Activated T-helper 1 cell treated with anti-CD3 and anti-CD28 coated beads, Interleukin-12 subunit alpha, Interleukin-12 subunit beta, Interleukin-2, Interleukin-4 antibody, amounts not matched to agents 30 ng/mL and 10 ng/mL and 1 ng/mL, durations not matched to agents 14 hours and 24 hours and 36 hours (primary cell): ENCODE measurements around the gene ASAP2. TPM values are rescaled to one million over a fixed set of nuclear protein-coding genes. Genes with fewer than 3 reads are reported as not detected.

ENCODE experiments used
- DNase-seq: peaks from one replicate; pipeline ENCODE4 v3.0.0; 2021; ENCODE audit warnings: low spot score
- H3K27ac Mint-ChIP-seq: one replicate; pipeline ENCODE4 v1.8.0; 2021; ENCODE audit warnings: mild to moderate bottlenecking, mixed read lengths
- H3K27me3 Mint-ChIP-seq: one replicate; pipeline ENCODE4 v1.8.0; 2022; ENCODE audit warnings: mild to moderate bottlenecking, moderate library complexity, mixed read lengths; ENCODE audit not compliant: insufficient read depth
- H3K36me3 Mint-ChIP-seq: one replicate; pipeline ENCODE4 v1.8.0; 2021; ENCODE audit warnings: low read depth, mixed read lengths
- H3K4me1 Mint-ChIP-seq: one replicate; pipeline ENCODE4 v1.8.0; 2021; ENCODE audit warnings: low read depth, mixed read lengths
- H3K4me3 Mint-ChIP-seq: one replicate; pipeline ENCODE4 v1.8.0; 2021; ENCODE audit warnings: mild to moderate bottlenecking, moderate library complexity, mixed read lengths
- H3K9me3 Mint-ChIP-seq: one replicate; pipeline ENCODE4 v1.8.0; 2021; ENCODE audit warnings: mixed read lengths
- intact Hi-C: fragments of 100-400 bp; cut with micrococcal nuclease; formaldehyde crosslinking; loops from one replicate; pipeline ENCODE4 v1.15.1; 2024
- total RNA-seq: library from RNA; stranded (reverse); gene quantifications from 2 replicates; pipeline ENCODE4 v1.2.3, GENCODE V29; 2022

ASAP2 gene
- total RNA-seq, 1 donor from 2014 or later: 0.34 TPM

- H3K9me3 Mint-ChIP-seq: no peaks in the 10 kb centered on the region
- H3K4me3 Mint-ChIP-seq: no peak overlapping the region
- peaks cover 18% of the 10 kb centered on the region for H3K27me3 Mint-ChIP-seq
- no peak overlapping the region for H3K27ac Mint-ChIP-seq
- intact Hi-C loops: no loop called here
- DNase-seq: no peak
- no peaks in the 10 kb centered on the region for H3K36me3 Mint-ChIP-seq
- H3K4me1 Mint-ChIP-seq: no peaks in the 10 kb centered on the region
Measured at GRCh38 chr2:9232886-9233285, 26.3 kb downstream of the ASAP2 start.

DNA sequence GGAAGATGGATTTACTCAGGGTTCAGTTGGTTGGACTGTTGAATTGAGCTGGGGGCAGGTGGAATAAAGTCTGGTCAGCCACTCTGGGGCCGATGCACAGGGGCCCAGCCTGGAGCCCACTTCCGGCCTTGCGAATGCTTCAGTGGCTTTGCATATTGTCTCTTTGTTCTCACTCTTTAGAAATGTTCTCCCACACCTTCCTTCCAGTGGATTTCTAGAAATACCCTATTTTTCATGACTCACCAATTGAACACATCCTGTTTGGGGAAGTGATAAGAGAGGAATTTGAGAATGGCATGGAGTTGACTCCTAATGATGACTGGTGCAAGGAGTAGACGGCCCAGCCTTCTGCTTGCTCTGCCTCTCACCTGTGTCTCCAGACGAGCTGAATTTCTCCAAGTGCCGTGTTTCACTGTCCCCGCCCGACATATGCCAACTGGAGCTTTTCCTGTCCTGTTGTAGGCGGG lies 28.1 kb downstream of the ASAP2 start:
- H3K36me3 Mint-ChIP-seq: no peaks in the 10 kb centered on the region
- H3K27me3 Mint-ChIP-seq: peaks cover 20% of the 10 kb centered on the region
- no peaks in the 10 kb centered on the region for H3K4me1 Mint-ChIP-seq
- no peak for DNase-seq
- intact Hi-C loops: no loop called here
- no peak overlapping the region for H3K27ac Mint-ChIP-seq
- no peaks in the 10 kb centered on the region for H3K9me3 Mint-ChIP-seq
- H3K4me3 Mint-ChIP-seq: no peak overlapping the region

DNA sequence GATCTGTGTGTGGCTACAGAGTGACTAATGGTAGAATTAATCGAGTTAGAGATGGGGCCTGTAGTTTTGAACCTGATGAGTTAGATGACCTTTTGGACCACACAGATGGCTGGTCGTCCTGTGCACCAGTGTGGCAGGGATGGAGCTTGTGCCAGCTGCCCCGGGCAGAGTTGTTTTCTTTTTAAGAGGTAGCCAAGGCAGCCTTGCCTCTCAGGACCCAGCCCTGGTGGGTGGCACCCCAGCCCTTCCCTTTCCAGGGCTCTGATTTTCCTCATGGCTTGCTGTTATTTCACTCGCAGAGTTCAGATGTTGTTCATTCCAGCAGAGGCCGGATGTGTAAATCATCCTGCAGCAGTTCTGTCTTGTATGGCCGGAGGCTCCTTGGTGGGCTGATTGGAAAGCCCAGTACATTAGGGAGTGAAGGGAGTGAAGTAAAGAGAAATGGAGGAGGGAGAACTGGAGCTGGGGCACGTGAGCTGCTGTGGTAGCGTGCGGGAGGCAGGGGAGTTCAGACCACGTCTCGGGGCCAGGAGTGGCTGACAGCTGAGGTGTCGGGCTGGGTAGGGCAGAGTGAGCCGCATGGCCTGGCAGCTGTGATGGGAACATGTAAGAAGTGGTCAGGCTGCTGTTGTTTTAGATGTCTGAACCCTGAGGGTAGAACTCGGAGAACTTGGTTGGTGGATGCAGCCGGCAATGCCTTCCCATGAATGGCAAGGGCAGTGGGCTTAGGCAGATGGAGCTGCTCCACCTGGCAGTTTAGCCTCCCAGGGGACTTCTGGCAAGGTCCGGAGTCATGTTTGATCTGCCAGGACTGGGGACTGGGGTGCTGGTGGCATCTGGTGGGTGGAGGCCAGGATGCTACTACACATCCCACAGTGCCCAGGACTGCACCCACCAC lies 28.8 kb downstream of the ASAP2 start:
- no peak overlapping the region for H3K4me3 Mint-ChIP-seq
- no peaks in the 10 kb centered on the region for H3K9me3 Mint-ChIP-seq
- intact Hi-C loops: no loop called here
- no peaks in the 10 kb centered on the region for H3K4me1 Mint-ChIP-seq
- DNase-seq: no peak
- H3K36me3 Mint-ChIP-seq: no peaks in the 10 kb centered on the region
- H3K27ac Mint-ChIP-seq: no peak overlapping the region
- H3K27me3 Mint-ChIP-seq: peaks cover 20% of the 10 kb centered on the region

DNA sequence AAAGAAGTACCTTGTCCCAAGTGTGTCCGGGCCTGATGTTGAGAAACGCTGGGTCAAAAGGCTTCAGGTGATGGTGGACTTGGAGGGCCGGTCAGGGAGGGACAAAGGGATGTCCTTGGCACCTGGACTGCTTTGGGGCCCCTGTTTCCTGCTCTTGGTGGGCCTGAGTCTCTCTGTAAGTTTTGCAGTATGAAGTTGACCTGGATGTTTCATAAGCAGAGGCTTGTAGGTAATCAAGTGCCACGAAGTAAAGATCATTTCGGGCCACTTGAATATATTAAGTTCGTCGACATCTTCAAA lies 29.4 kb downstream of the ASAP2 start:
- peaks cover 20% of the 10 kb centered on the region for H3K27me3 Mint-ChIP-seq
- no peak for DNase-seq
- H3K9me3 Mint-ChIP-seq: no peaks in the 10 kb centered on the region
- no peak overlapping the region for H3K4me3 Mint-ChIP-seq
- intact Hi-C loops: no loop called here
- no peaks in the 10 kb centered on the region for H3K4me1 Mint-ChIP-seq
- H3K27ac Mint-ChIP-seq: no peak overlapping the region
- H3K36me3 Mint-ChIP-seq: no peaks in the 10 kb centered on the region

- intact Hi-C loops: no loop called here
- Mint-ChIP-seq H3K9me3 (no peaks in the 10 kb centered on the region), H3K4me3 (no peak overlapping the region), H3K4me1 (no peaks in the 10 kb centered on the region), H3K27me3 (peaks cover 17% of the 10 kb centered on the region), H3K36me3 (no peaks in the 10 kb centered on the region), H3K27ac (peak overlapping the region; percentile 27)
- no peak for DNase-seq
Measured at GRCh38 chr2:9236867-9237266, 30.3 kb downstream of the ASAP2 start.

DNA sequence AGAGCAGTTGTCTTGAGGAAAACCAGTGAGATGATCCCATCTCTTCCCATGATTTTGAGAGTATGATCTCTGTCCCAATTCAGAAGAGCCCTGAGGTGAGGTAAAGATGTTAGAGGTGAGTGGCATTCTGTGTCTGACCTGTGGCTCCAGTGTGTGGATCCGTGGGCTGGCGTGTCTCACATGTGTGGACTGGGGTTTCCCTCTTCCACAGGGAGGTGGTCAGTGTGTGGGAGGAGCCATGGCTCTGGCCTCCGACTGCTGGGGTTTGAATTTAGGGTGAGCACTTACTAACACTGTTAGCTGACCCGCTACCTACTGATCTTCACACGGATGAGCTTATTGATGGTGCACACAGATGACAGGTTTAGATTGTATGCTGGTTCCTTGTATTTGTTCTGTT lies 31.2 kb downstream of the ASAP2 start:
- Mint-ChIP-seq H3K27ac (no peak overlapping the region), H3K4me1 (no peaks in the 10 kb centered on the region), H3K9me3 (no peaks in the 10 kb centered on the region), H3K4me3 (no peak overlapping the region), H3K27me3 (peaks cover 11% of the 10 kb centered on the region), H3K36me3 (no peaks in the 10 kb centered on the region)
- intact Hi-C loops: no loop called here
- DNase-seq: no peak

GRCh38 chr2:9238591-9239326 lies 32.1 kb downstream of the ASAP2 start:
- no peaks in the 10 kb centered on the region for H3K4me1 Mint-ChIP-seq
- H3K9me3 Mint-ChIP-seq: no peaks in the 10 kb centered on the region
- no peak overlapping the region for H3K4me3 Mint-ChIP-seq
- H3K27me3 Mint-ChIP-seq: peaks cover 10% of the 10 kb centered on the region
- H3K36me3 Mint-ChIP-seq: no peaks in the 10 kb centered on the region
- no peak overlapping the region for H3K27ac Mint-ChIP-seq
- no peak for DNase-seq
- intact Hi-C loops: no loop called here

GRCh38 chr2:9239616-9240015 lies 33.0 kb downstream of the ASAP2 start:
- DNase-seq: no peak
- no peak overlapping the region for H3K4me3 Mint-ChIP-seq
- no peaks in the 10 kb centered on the region for H3K36me3 Mint-ChIP-seq
- peaks cover 10% of the 10 kb centered on the region for H3K27me3 Mint-ChIP-seq
- intact Hi-C loops: no loop called here
- no peaks in the 10 kb centered on the region for H3K9me3 Mint-ChIP-seq
- H3K27ac Mint-ChIP-seq: no peak overlapping the region
- no peaks in the 10 kb centered on the region for H3K4me1 Mint-ChIP-seq

DNA sequence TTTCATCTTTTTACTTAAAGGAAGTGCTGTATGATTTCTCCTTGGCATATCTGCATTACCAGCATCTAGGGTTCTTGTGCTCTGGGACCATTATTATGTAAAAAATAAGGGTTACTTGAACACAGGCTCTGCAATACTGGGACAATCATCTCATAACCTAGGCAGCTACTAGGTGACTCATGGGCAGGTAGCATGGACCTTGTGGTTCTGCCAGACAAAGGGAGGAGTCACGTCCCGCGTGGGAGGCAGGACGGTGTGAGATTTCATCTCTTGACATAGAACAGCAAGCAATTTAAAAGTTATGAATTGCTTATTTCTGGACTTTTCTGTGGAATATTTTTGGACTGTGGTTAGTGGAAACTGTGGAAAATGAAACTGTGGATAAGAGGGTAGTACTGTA lies 34.1 kb downstream of the ASAP2 start:
- no peak for DNase-seq
- intact Hi-C loops: no loop called here
- Mint-ChIP-seq H3K36me3 (no peaks in the 10 kb centered on the region), H3K4me1 (no peaks in the 10 kb centered on the region), H3K27ac (no peak overlapping the region), H3K4me3 (no peak overlapping the region), H3K9me3 (no peaks in the 10 kb centered on the region), H3K27me3 (peaks cover 7% of the 10 kb centered on the region)

GRCh38 chr2:9241233-9241632 lies 34.6 kb downstream of the ASAP2 start:
- intact Hi-C loops: no loop called here
- Mint-ChIP-seq H3K4me3 (no peak overlapping the region), H3K4me1 (no peaks in the 10 kb centered on the region), H3K27ac (no peak overlapping the region), H3K9me3 (no peaks in the 10 kb centered on the region), H3K27me3 (peaks cover 7% of the 10 kb centered on the region), H3K36me3 (no peaks in the 10 kb centered on the region)
- DNase-seq: no peak

DNA sequence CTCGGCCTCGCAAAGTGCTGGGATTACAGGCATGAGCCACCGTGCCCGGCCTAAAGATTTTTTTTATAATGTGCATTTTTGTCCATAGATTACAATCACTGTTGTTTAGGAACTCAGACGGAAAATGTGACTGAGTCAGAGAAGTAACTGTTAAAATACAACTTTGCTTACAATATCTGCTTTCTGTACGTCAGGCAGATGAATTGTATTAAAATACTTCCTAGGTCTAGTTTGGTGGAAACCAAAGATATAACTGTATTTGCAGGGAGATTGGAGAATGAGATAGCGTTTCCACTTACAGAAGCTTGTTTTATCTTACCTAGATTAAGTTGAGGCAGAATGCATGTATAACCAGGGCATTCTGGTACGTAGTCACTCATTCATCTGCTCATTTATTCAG lies 36.7 kb downstream of the ASAP2 start:
- Mint-ChIP-seq H3K27ac (no peak overlapping the region), H3K4me1 (no peaks in the 10 kb centered on the region), H3K36me3 (no peaks in the 10 kb centered on the region), H3K9me3 (no peaks in the 10 kb centered on the region), H3K4me3 (no peak overlapping the region), H3K27me3 (peaks cover 2% of the 10 kb centered on the region)
- no peak for DNase-seq
- intact Hi-C loops: no loop called here

DNA sequence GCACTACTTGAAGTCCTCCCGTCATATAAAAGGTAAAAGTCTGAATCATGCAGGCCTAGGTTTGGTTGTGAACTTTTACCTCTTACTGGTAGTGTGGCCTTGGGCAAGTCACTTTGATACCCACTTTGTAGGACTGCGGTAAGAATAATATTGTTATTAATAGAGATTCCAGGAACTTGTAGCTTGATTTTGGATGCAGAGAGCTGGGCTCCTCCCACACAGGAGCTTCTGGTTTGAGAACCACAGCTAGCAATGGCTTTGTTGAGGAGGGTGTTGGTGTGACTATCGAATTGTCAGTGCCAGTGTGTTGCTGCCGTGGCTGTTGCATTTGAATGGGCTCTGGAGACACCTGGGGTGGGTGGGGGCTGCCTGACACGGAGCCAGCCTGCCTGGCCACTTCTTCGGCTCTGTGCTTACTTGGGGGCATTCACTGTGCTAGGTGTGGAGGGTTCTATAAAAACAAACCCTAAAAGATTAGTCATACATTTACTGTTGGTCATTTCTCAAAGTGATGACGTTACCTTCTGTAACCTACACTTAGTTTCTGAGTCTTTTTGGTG lies 38.5 kb downstream of the ASAP2 start:
- DNase-seq: no peak
- H3K27ac Mint-ChIP-seq: no peak overlapping the region
- H3K9me3 Mint-ChIP-seq: no peaks in the 10 kb centered on the region
- H3K27me3 Mint-ChIP-seq: peaks cover 4% of the 10 kb centered on the region
- intact Hi-C loops: no loop called here
- H3K4me1 Mint-ChIP-seq: no peaks in the 10 kb centered on the region
- H3K36me3 Mint-ChIP-seq: no peaks in the 10 kb centered on the region
- H3K4me3 Mint-ChIP-seq: no peak overlapping the region

- no peaks in the 10 kb centered on the region for H3K9me3 Mint-ChIP-seq
- no peaks in the 10 kb centered on the region for H3K4me1 Mint-ChIP-seq
- no peak overlapping the region for H3K27ac Mint-ChIP-seq
- H3K4me3 Mint-ChIP-seq: no peak overlapping the region
- intact Hi-C loops: no loop called here
- H3K27me3 Mint-ChIP-seq: peaks cover 4% of the 10 kb centered on the region
- H3K36me3 Mint-ChIP-seq: no peaks in the 10 kb centered on the region
- no peak for DNase-seq
Measured at GRCh38 chr2:9247177-9247576, 40.6 kb downstream of the ASAP2 start.
